Fibroblast of pulmonary artery (primary cell): ENCODE measurements around the gene SLC16A7.

ENCODE experiments used
- DNase-seq: peaks from one replicate; pipeline ENCODE4 v3.0.0-alpha.2; 2010; ENCODE audit warnings: low read depth
- H3K4me3 ChIP-seq: replicated peaks from 2 replicates; pipeline ENCODE4 v1.5.1; 2011; ENCODE audit warnings: low read depth, mild to moderate bottlenecking, control low read depth, low read length, moderate library complexity
- TF ChIP-seq, protein P1 (sequence below): IDR thresholded peaks from 2 replicates; pipeline ENCODE4 v1.5.1; 2011; ENCODE audit warnings: mild to moderate bottlenecking, control low read depth, low read length, inconsistent platforms; ENCODE audit errors: missing control alignments

Gene SLC16A7

DNA sequence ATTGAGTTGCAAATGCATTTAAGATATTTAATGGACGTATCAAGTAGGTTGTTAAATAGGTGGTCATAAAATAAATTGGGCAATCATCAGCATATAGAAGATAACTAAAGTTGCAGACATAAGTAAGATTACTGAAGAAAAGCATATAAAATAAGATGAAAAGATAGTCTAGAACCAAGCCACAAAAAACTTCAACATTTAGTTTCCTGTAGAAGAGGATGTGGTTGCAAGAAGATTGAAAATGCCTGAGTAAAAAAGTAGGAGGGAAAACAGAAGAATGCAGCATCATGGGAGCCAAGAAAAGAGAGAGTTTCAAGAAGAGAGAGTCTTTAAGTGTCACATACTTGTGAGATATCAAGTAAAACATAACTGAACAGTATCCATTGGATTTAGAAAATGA, 17.6 kb upstream of the SLC16A7 start:
- TF ChIP-seq, protein P1, sequence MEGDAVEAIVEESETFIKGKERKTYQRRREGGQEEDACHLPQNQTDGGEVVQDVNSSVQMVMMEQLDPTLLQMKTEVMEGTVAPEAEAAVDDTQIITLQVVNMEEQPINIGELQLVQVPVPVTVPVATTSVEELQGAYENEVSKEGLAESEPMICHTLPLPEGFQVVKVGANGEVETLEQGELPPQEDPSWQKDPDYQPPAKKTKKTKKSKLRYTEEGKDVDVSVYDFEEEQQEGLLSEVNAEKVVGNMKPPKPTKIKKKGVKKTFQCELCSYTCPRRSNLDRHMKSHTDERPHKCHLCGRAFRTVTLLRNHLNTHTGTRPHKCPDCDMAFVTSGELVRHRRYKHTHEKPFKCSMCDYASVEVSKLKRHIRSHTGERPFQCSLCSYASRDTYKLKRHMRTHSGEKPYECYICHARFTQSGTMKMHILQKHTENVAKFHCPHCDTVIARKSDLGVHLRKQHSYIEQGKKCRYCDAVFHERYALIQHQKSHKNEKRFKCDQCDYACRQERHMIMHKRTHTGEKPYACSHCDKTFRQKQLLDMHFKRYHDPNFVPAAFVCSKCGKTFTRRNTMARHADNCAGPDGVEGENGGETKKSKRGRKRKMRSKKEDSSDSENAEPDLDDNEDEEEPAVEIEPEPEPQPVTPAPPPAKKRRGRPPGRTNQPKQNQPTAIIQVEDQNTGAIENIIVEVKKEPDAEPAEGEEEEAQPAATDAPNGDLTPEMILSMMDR, result no peak
- DNase-seq, result no peak
- no peak overlapping the region for H3K4me3 ChIP-seq

DNA sequence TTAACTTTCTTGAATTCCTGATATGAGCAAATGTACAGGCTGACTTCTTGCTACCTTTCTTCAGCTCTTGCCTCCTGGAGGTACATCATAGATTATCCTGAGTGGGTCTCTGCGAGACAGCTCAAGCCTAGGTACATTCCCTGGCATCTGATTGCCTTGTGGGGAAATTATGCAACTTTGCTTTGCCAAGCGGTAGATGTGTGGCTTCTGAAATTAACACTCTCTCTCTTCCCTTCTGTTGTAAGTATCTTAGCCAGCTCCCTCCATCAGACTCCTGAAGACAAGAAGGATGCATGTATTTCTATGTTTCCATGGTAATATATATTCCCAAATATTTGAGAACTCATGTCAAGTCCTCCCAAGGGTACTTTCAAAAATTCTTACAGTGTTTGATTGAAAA, 16.2 kb upstream of the SLC16A7 start:
- H3K4me3 ChIP-seq, result no peak overlapping the region
- no peak for DNase-seq
- TF ChIP-seq, protein P1, result no peak

DNA sequence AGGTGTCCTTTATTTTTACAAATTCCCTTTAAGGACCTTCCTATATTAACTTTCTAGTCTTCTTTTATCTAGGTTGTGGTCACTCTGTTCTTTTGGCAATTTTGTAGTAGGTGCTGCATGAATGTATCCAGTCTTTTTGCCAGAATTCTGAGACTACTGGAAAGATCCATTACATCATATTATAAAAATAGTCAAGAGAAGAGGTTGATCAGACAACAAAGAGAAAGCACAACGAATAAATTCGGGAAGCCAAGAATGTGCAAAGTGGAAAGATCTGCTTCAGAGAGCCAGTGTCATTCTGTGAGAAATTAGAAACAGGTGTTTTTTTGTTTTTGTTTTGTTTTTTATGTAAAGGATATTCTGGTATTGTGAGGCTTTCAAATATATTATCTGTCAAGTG, 15.8 kb upstream of the SLC16A7 start:
- no peak overlapping the region for H3K4me3 ChIP-seq
- TF ChIP-seq, protein P1, result no peak
- no peak for DNase-seq

DNA sequence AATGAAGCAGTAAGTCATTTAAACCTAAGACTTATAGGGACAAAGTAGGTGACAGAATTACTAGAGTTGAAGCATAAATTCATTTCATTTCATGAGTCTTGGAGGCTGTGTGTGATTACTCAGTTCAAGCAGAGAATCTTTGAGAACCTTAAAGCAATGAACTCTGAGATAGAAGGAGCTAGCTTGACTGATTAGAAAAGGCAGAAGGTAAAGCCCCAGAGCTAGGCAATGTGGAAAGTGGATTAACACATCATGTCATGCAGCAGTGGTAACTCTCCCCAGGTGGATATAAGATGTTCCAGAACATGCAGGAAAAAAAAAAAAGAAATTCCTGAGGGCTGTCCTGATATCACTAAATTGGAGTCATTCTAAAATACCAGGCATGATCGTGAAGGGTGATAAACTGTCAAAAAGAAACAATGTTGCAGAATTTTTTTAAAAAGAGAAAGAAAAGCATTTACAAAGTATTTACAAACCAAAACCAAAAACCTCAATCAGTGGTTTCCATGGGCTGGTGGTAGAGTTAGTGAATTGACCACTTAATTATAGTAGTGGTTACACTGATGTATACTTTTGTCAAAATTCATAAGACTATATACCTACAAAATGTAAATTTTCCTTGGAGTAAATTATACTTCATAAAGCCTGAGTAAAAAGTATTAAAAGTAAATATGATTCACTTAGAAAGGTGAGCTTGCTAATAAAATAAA, 12.7 kb upstream of the SLC16A7 start:
- TF ChIP-seq, protein P1, result no peak
- no peak overlapping the region for H3K4me3 ChIP-seq
- no peak for DNase-seq

DNA sequence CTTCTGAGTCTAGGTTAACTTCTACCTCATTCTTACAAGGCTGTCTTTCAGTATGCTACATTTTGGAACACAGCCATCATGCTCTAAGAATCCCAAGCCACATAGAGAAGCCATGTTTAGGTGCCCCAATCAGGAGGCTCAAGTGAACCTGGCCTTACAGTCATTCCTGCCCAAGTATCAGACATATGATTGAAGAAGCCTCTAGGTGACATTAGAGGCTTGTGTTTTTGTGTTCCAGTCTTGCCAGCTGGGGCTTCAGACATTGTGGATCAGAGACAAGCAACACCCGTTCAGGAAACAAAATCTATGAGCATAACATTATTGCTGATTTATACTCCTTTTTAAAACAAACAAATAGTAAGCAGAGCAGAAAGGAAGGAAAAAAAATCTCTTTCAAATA, 8.1 kb upstream of the SLC16A7 start:
- no peak for DNase-seq
- TF ChIP-seq, protein P1, result no peak
- H3K4me3 ChIP-seq, result no peak overlapping the region

DNA sequence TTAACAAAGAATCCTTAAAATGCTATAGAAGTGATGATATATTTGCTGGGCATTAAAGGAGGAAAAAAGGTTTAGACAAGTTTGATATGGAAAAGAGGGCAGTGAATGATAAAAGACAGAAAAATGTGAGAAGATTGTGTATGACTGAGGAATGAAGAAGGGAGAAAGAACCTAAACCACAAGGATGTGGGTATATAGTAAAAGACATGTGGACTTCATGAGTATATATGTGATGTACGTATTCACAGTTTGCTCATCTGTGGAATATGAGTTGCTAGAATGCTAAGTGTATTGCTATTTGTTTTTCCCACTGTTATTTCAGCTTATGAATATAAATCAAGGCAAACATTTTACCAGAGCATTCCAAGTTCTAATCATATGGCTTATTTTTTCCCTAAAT, 2.1 kb upstream of the SLC16A7 start:
- DNase-seq, result no peak
- TF ChIP-seq, protein P1, result no peak
- H3K4me3 ChIP-seq, result no peak overlapping the region

DNA sequence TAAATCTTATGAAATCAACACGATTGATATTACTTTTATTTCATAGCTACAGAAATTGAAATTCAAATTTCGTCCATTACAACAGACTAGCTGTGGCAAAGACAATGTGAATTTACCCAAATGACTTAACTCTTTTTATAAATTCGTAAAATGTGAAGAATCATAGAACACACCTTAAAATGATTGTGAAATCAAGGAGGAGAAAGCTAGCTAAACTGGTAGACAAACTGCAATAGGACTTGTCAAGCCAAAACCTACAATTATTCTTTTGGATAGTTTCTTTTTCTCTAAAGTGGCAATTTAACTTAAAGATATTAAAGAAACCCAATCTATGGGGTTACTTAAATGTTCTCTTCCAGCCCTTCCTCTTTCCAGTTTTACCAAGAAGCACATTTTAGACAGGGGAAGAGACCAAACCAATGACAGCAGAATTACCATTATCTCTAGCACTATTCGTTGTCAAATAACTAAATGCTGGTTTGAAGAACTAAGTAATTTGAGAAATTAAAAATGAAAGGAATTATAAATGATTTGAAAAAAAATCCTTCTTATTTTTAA, 807 bp upstream of the SLC16A7 start:
- TF ChIP-seq, protein P1, result no peak
- peak overlapping the region; percentile 51 for H3K4me3 ChIP-seq
- DNase-seq, result no peak
